Activated naive CD8-positive, alpha-beta T cell treated with anti-CD3 and anti-CD28 coated beads, Interleukin-2, amount 50 U/mL, for 16 hours (primary cell): ENCODE measurements around the gene EYS.
"Not testable (repeated sequence)": the region's sequence is repeated elsewhere in the genome, so short reads cannot be mapped to it uniquely, and the experiment has no call there.

ENCODE experiments used
- DNase-seq: peaks from one replicate; pipeline ENCODE4 v3.0.0-alpha.2; 2020; ENCODE audit warnings: low read depth, low spot score

Gene EYS

DNA sequence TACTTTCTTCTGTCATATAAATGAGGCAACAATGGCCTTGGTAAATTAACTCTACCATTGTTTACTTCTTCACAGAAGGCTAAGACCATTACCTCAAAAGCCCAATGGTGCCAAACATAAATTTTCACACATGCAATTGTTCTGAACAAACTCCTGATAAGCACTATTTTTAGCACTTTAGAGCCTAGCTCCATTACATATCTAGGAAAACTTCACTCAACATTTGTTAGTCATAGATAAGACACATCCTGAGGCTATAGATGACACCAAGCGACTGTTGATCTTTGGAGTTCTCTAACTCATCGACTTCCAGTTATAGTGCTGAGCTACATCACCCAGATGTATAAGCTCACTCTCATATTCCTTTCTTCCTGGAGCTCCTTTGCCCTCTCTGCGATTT, 245.9 kb downstream of the EYS start:
- no peak for DNase-seq

GRCh38 chr6:65452333-65452732, 254.7 kb downstream of the EYS start:
- no peak for DNase-seq

DNA sequence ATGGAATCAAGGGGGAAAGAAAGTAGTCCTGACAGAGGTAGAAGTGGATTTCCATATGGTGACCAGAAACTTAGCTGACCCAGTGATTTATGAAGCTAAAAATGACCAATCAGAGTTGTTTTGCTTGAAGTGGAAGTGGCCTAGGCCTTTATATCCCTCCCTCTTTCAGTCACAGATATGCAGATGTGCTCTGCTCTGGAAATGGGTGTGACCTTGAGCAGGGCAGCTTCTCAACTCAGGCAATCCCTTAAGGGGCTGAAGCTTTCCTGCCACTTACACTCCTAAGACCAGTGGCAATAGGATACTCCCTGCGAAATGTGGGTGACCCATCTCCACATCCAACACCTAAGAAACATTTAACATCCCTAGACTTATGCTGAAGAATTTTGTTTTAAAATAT, 256.6 kb downstream of the EYS start:
- no peak for DNase-seq

GRCh38 chr6:65449926-65450325, 257.1 kb downstream of the EYS start:
- no peak for DNase-seq

GRCh38 chr6:65448866-65449265, 258.2 kb downstream of the EYS start:
- DNase-seq = no peak

- DNase-seq = no peak
Measured at GRCh38 chr6:65436281-65436680, 270.7 kb downstream of the EYS start.

DNA sequence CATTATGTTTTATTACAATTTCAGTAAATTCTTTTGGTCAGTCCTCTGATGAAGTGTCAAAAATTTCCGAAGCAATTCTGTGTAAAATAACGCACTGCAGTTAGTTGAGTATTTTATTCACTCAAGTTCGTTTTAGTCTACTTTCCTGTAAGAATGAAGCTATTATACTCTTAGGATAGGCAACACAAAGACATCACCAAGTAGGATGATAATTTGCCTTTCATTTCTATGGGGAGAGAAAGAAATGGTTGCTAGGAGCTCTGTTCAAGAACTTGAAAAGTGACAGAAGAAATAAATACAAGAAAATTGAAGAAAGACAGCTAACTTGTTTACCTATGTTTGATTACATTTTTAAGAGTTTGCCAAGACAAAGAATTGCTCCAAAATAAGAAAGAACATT, 290.4 kb downstream of the EYS start:
- no peak for DNase-seq

DNA sequence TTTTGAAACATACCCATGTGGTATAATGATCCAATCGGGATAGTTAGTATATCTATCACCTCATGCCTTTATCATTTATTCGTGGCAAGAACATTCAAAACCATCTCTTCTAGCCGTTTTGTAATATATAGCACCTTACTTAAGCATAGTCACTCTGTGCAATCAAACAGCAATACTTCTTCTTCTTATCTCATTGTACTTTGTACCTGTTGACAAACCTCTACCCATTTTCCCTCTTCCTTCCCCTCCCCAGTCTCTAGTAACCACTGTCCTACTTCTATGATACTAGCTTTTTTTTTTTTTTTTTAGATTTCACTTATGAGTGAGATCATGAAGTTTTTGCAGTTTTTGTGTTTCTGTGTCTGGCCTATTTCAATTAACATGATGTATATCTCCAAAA, 296.7 kb downstream of the EYS start:
- DNase-seq = no peak

DNA sequence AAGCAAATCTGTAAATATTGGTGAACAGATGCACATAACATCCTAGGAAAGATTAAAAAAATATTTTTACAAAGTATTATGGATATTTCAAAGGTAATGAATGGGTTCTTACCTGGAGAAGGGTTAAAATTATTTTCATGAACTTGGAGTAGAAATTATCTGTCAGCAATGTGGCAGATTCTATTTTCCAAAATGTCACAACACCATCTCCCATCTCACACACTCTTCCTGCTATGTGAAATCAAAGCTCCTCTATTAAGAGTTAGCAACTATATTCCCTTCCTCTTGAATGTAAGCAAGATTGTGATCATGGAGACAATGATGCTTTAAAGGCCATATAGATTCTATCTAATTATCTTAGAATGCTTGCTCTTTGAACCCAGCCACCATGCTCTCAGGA, 304.5 kb downstream of the EYS start:
- DNase-seq = no peak

DNA sequence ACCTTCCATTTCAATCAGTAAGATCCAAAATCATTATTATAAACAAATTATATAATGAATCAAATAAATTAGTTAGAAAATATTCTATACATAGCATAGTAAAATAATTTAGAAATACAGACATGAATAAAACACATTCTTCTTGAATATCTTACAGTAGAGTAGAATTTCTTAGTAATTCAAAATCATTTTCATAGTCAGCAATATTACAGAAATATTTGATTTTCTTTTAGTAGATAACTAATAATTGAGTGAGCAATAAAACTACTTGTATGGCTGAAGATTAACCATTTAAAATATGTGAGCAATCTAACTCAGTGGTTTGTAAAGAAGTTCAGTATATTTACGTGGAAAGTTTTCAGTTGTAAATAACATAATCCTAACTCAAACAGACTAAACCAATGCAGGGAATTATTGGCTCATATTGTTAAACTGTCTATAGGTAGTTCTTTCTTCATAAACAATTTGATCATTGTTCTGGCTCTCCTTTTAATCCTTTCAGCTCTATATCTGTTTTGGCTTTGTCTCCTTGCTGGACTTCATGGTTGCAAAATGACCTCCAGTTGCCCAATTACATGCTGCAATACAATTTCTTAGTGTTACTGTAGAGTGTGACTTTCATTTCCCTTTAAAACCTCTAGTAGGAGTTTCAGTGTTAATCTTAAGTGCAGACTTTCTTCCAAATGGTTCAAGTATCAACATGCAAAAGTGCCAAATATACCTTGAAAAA, 307.5 kb downstream of the EYS start:
- DNase-seq = no peak

- no peak for DNase-seq
Measured at GRCh38 chr6:65398851-65399250, 308.2 kb downstream of the EYS start.

DNA sequence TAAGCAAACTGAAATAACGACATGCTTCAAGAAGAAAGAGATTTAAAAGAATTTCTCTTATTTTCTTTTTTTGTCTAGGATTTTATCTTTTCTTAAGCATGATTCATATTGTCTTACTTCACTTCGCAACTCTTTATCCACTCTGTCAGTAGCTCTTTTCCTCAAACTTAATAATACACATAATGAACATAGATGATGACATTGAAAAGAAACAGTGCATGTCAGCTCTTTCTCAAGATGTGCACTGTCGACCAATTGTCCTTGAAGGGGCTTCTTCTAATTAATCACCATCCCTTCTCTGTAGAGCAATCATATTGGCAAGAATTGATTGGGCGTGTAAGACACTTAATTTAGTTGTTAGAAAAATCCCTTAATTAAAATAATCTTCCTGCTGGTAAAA, 356.5 kb downstream of the EYS start:
- no peak for DNase-seq

- DNase-seq = not testable (repeated sequence)
Measured at GRCh38 chr6:65302655-65303054, 404.4 kb downstream of the EYS start.

GRCh38 chr6:65299236-65299635, 407.8 kb downstream of the EYS start:
- DNase-seq = no peak

- DNase-seq = no peak
Measured at GRCh38 chr6:65295812-65296211, 411.2 kb downstream of the EYS start.

DNA sequence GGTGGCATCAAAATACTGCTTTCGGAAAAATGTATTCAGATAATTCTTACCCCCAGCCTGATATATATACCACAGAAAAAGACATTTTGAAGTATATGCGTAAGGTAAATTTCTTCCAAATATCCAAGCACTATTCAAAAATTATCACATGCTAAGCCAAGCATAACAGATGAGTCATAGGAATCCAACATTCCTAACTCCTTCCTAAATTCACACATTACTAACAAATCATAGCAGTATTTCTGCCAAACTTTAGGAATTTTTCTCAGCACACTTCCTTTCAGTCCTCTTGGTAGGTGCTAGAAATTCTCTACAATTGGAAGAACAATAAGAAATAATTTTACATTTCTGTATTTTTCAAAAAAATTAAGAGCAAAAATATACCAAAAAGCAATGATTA, 417.5 kb downstream of the EYS start:
- DNase-seq = no peak

GRCh38 chr6:65285275-65285674, 421.8 kb downstream of the EYS start:
- no peak for DNase-seq

DNA sequence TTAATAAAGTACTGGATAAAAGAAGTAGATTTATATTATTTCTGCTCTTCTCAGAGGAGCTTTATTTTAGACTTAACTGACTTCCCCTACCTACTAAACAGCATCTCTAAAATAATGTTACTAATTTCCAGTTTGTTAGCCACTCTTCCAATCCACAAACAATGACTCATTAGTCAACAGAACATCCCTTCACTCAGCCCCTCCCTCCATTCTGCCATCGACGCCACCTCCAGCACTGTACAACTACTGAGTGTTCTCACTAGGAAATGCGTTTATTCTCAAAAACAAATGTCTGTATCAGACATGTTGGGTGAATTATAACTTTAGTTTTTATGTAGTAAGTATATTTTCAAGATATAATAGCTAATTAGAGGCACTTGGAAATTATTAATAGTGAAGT, 427.0 kb downstream of the EYS start:
- no peak for DNase-seq

DNA sequence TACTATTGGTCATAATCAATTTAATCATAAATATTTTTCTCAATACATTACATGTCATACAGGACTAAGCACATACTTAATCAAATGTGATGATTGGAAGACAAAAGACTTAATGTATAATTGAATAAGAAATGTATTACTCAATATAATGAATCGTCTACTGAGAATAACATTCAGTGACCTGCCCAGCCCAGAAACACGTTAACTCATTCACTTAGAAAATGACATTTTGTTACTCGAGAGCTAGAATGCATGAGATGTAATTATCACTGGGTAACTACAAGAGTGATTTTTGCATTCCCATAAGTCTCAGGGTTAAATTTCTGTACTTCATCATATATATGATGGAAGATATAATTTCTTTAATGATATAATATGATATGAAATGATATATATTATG, 444.8 kb downstream of the EYS start:
- DNase-seq = no peak

DNA sequence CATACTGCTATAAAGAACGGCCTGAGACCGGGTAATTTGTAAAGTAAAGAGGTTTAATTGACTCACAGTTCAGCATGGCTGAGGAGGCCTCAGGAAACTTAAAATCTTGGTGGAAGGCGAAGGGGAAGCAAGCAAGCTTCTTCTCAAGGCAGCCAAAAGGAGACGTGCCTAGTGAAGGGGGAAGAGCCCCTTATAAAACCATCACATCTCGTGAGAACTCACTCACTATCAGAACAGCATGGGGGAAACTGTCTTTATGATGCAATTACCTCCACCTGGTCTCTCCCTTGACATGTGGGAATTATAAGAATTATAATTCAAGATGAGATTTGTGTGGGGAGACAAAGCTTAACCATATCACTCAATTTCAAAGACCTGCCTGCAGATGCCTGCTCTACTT, 447.0 kb downstream of the EYS start:
- DNase-seq = no peak

DNA sequence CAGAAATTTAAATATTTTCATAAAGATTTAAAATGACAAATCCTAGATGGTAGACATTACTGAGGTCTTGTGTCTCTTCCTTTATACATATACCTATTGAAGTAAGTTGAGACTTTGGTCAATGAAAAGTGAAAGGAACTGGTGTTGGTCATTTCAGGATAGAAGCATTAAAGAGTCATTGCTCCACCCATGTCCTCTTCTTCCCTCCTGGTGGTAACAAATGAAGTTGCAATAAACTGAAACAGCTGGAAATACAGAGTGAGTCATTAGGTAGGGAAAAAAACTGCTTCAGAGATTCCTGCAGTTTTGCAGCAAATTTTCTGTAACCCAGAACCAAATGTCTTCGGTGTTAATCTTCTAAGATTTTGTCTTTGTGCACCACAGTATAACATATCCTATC, 448.0 kb downstream of the EYS start:
- DNase-seq = no peak

- no peak for DNase-seq
Measured at GRCh38 chr6:65253041-65253440, 454.0 kb downstream of the EYS start.

DNA sequence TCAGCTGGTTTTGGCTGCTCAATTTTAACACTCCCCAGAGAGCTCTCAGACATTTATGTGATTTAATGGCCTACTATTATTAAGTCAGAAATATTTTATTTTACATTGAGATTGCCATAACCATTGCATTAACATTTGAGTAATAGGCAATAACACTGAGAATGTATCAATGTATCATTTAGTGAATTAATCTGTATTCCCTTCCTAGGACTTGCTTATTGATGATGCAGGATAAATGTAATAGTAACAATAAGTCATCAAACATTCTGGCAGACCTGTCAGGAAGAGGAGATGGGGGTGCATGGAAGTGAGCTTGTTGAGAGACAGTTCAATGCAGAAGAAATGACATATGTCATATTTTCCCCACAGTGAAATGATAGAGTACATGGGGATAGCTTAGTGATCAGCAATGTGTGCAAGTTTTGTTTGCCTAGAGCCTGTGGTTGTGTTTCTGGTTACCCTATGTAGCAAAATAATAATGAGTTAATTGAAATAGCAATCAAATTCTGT, 458.9 kb downstream of the EYS start:
- DNase-seq = no peak

DNA sequence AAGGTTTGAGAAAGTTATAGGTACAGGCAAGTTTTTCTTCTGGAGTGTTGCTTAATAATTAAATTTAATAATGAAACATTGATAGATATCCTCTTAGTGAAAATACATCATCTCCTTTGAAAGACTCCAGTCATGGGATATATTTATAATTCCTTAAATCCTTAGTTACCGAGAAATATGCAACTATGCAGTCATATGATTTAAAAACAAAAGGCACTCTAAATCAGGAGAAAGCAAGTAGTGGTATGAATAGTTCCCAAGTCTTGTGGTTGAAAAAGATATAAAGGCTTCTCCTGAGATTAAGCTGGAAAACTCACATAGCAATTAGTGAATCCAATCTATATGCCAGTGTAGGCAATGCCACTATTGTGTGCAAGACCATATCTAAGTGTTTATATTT, 475.4 kb downstream of the EYS start:
- DNase-seq = no peak
